Mucosa of descending colon (tissue), 3 donors: ENCODE results near the gene GARIN6. TPM values are rescaled to one million over a fixed set of nuclear protein-coding genes. Genes with fewer than 3 reads are reported as not detected.

Experiments used
- ATAC-seq: fragments of 200-7000 bp; cut with Tn5 transposase; one replicate; pipeline ENCODE4 v1.9.1; 2020; ENCODE audit warnings: mild to moderate bottlenecking, moderate library complexity
- DNase-seq, 3 donors: peaks; one replicate each; pipeline ENCODE4 v3.0.0-alpha.2; 2020
- H3K36me3 ChIP-seq: fragments of 200-600 bp; one replicate; pipeline ENCODE4 v1.8.0; 2021; ENCODE audit warnings: low read depth, mild to moderate bottlenecking
- H3K4me1 ChIP-seq: fragments of 200-600 bp; one replicate; pipeline ENCODE4 v1.8.0; 2021; ENCODE audit warnings: low read depth, mild to moderate bottlenecking
- H3K4me3 ChIP-seq: fragments of 200-600 bp; one replicate; pipeline ENCODE4 v1.8.0; 2021; ENCODE audit warnings: mild to moderate bottlenecking
- H3K9me3 ChIP-seq: fragments of 200-600 bp; one replicate; pipeline ENCODE4 v1.8.0; 2021; ENCODE audit warnings: mild to moderate bottlenecking
- intact Hi-C, 2 donors: fragments of 100-400 bp; cut with DNase I in 1 of 2; cut with micrococcal nuclease in 1 of 2; formaldehyde crosslinking; loops; one replicate each; pipeline versions ENCODE4 v1.11.0 to v1.11.1; 2022; cut with DNase I, micrococcal nuclease
- total RNA-seq, 3 donors: library from RNA; stranded (reverse); fragmentation: NEBNext Ultra II Directional in 2 of 3; extraction: Animal tissue kit (Norgen Biotek cat#: 25700) in 2 of 3; gene quantifications; one replicate each; pipeline versions ENCODE4 v1.2.1 to v1.2.4, GENCODE V29; 2021 to 2023
- TF ChIP-seq, protein P1 (sequence below): fragments of 200-600 bp; IDR thresholded peaks from one replicate; pipeline ENCODE4 v1.8.0; 2022; ENCODE audit warnings: antibody characterized with exemption, mild to moderate bottlenecking
- donor health status: DM: no; HTN: no; CAD: no; lungs with moderate emphysema.
- donor health status: DM: no; HTN: no; CAD: no.
- donor health status: DM: no; HTN: yes; CAD: no.

Gene GARIN6
- total RNA-seq, 3 donors from 2014 or later, result not detected

- DNase-seq, result no peak
- intact Hi-C loops, result no loop called here
- TF ChIP-seq, protein P1, sequence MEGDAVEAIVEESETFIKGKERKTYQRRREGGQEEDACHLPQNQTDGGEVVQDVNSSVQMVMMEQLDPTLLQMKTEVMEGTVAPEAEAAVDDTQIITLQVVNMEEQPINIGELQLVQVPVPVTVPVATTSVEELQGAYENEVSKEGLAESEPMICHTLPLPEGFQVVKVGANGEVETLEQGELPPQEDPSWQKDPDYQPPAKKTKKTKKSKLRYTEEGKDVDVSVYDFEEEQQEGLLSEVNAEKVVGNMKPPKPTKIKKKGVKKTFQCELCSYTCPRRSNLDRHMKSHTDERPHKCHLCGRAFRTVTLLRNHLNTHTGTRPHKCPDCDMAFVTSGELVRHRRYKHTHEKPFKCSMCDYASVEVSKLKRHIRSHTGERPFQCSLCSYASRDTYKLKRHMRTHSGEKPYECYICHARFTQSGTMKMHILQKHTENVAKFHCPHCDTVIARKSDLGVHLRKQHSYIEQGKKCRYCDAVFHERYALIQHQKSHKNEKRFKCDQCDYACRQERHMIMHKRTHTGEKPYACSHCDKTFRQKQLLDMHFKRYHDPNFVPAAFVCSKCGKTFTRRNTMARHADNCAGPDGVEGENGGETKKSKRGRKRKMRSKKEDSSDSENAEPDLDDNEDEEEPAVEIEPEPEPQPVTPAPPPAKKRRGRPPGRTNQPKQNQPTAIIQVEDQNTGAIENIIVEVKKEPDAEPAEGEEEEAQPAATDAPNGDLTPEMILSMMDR, result no peak
- Histone ChIP-seq H3K4me3 (no peak overlapping the region), H3K9me3 (peaks cover 7% of the 10 kb centered on the region), H3K36me3 (no peaks in the 10 kb centered on the region), H3K4me1 (no peaks in the 10 kb centered on the region)
- ATAC-seq, result no peak
Measured at GRCh38 chr12:99644629-99645028, 2.9 kb upstream of the GARIN6 start.

DNA sequence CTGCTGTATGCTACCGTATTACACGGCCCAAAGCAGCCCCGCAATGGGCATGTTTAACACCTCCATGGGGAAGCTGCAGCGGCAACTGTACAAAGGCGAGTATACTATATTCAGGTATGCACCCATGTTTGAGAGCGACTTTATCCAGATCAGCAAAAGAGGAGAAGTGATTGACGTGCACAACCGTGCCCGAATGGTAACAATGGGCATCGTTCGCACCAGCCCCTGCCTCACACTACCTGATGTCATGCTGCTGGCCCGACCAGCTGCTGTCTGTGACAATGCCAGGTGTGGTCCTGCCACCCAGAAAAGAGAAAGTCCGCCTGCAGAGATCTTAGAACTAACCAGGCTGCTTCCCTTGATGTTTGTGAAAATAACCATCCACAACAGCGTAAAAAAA, 630 bp downstream of the GARIN6 start:
- TF ChIP-seq, protein P1, result no peak
- Histone ChIP-seq H3K4me1 (no peaks in the 10 kb centered on the region), H3K36me3 (no peaks in the 10 kb centered on the region), H3K9me3 (no peaks in the 10 kb centered on the region), H3K4me3 (no peak overlapping the region)
- no peak for DNase-seq
- intact Hi-C loops, result no loop called here
- no peak for ATAC-seq

GRCh38 chr12:99649551-99649950, 2.0 kb downstream of the GARIN6 start:
- DNase-seq (no peak), ATAC-seq (no peak)
- no peaks in the 10 kb centered on the region for H3K4me1 ChIP-seq
- TF ChIP-seq, protein P1, result no peak
- intact Hi-C loops, result no loop called here
- no peak overlapping the region for H3K4me3 ChIP-seq
- no peaks in the 10 kb centered on the region for H3K36me3 ChIP-seq
- no peaks in the 10 kb centered on the region for H3K9me3 ChIP-seq

DNA sequence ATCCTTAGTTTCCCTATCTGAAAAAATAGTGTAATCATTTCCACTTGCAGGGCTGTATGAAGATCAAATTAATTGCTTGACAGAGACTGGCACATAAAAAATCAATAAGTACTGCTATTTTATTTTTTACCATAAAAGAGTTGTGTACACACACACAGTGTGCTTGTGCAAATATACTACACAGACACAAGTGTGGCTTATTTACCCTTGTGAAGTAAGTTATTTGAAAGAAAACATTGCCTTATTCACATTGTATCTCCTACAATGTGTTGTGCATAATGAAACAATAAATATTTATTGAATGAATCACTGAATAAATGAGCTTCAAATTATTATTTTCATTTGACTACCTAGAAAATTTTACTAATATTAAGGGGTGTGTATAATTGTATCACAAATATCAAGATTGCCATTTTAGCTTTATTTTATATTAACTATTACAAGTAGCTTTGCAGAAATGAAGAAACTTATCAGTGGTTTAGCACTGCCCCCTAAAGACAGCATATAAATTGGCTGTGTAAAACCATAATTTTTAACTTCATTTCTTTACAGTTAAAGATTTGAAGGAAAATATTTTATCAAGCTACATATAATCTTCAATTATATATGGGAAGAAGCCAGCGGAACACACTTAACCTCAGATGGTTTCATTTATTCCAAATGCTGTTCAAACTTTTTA, 11.3 kb downstream of the GARIN6 start:
- TF ChIP-seq, protein P1, result no peak
- H3K4me1 ChIP-seq, result no peaks in the 10 kb centered on the region
- DNase-seq, result no peak
- intact Hi-C loops, result no loop called here
- H3K9me3 ChIP-seq, result no peaks in the 10 kb centered on the region
- no peak overlapping the region for H3K4me3 ChIP-seq
- no peaks in the 10 kb centered on the region for H3K36me3 ChIP-seq
- no peak for ATAC-seq

DNA sequence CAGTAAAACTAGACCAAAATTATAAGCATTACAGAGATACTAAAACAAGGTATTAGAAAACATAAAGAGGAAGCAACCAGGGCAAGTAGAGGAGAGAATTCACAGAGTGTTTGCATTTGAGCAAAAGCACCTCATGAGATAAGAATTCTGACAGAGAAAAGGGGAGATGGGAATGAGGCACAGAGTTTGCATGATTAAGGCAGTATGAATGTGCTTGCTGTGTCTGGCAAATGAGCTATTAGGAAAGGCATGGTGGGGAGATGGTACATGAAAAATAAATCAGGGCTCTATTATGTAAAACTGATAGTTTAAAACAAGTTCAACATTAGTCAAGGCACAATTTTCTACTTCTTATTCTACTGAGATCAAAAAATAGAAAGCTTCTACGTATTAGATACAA, 23.1 kb downstream of the GARIN6 start:
- intact Hi-C loops, result no loop called here
- H3K9me3 ChIP-seq, result peaks cover 6% of the 10 kb centered on the region
- TF ChIP-seq, protein P1, result no peak

GRCh38 chr12:99680276-99680675, 32.7 kb downstream of the GARIN6 start:
- Histone ChIP-seq H3K4me1 (no peaks in the 10 kb centered on the region), H3K9me3 (peaks cover 30% of the 10 kb centered on the region), H3K36me3 (no peaks in the 10 kb centered on the region), H3K4me3 (no peak overlapping the region)
- intact Hi-C loops, result no loop called here
- TF ChIP-seq, protein P1, result no peak
- DNase-seq (no peak), ATAC-seq (no peak)

More for the DNA sequence above, 23.1 kb downstream of the GARIN6 start:
- no peaks in the 10 kb centered on the region for H3K4me1 ChIP-seq
- H3K4me3 ChIP-seq, result no peak overlapping the region
- DNase-seq (no peak), ATAC-seq (no peak)
- H3K36me3 ChIP-seq, result no peaks in the 10 kb centered on the region
